NT2/D1 (cell line): ENCODE data around the gene TOR1AIP2.

ENCODE experiments used
- DNase-seq: peaks from one replicate; pipeline ENCODE4 v3.0.0-alpha.2; 2011; ENCODE audit warnings: low read depth, low spot score
- H3K27me3 ChIP-seq: 2 replicates; pipeline ENCODE4 v1.6.0; 2011; ENCODE audit warnings: mild to moderate bottlenecking; ENCODE audit not compliant: insufficient read length, insufficient read depth
- H3K36me3 ChIP-seq: 2 replicates; pipeline ENCODE4 v1.6.1; 2011; ENCODE audit warnings: mild to moderate bottlenecking, low read length, mixed read lengths; ENCODE audit not compliant: insufficient read depth, insufficient read length
- H3K4me1 ChIP-seq: 2 replicates; pipeline ENCODE4 v1.5.1; 2011; ENCODE audit not compliant: insufficient read depth, insufficient read length
- H3K4me3 ChIP-seq: 2 replicates; pipeline ENCODE4 v1.5.1; 2011; ENCODE audit warnings: low read depth; ENCODE audit not compliant: insufficient read length
- H3K9ac ChIP-seq: 2 replicates; pipeline ENCODE4 v1.6.0; 2011; ENCODE audit warnings: low read depth; ENCODE audit not compliant: insufficient read length
- H3K9me3 ChIP-seq: 2 replicates; pipeline ENCODE4 v1.5.1; 2011; ENCODE audit warnings: mild to moderate bottlenecking, low read length; ENCODE audit not compliant: insufficient read depth
- SUZ12 ChIP-seq: IDR thresholded peaks from 2 replicates; pipeline ENCODE4 v1.6.1; 2011; ENCODE audit not compliant: insufficient read length, insufficient read depth; ENCODE audit errors: extremely low read depth
- YY1 ChIP-seq: IDR thresholded peaks from 2 replicates; pipeline ENCODE4 v1.6.1; 2011; ENCODE audit not compliant: insufficient read length, insufficient read depth
- ZNF274 ChIP-seq: IDR thresholded peaks from 2 replicates; pipeline ENCODE4 v1.6.1; 2011; ENCODE audit warnings: mild to moderate bottlenecking, low read depth, low read length

The TOR1AIP2 gene

DNA sequence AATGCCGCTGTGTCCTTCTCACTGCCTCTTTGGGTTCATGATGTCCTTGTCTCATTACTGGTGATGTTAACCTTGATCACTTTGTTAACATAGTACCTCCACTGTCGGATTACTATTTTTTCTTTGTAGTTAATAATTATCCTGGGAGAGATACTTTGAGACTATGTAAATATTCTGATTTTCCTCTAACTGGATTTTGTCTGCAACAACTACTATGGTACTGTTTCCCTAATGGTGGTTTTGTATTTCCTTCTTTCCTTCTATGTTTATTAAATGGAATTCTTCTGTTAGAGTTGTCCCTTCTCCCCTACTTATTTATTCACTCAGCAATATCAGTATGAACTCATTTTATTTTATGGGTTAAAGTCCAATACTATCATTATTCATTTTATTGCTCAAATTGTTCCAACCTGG, 4.2 kb downstream of the TOR1AIP2 start:
- TF ChIP-seq ZNF274: no peak
- TF ChIP-seq YY1: no peak
- no peak for TF ChIP-seq SUZ12
- Histone ChIP-seq H3K4me3 (no peak overlapping the region), H3K4me1 (no peaks in the 10 kb centered on the region), H3K9me3 (no peaks in the 10 kb centered on the region), H3K36me3 (peaks cover 70% of the 10 kb centered on the region), H3K9ac (no peak overlapping the region), H3K27me3 (no peaks in the 10 kb centered on the region)
- no peak for DNase-seq

DNA sequence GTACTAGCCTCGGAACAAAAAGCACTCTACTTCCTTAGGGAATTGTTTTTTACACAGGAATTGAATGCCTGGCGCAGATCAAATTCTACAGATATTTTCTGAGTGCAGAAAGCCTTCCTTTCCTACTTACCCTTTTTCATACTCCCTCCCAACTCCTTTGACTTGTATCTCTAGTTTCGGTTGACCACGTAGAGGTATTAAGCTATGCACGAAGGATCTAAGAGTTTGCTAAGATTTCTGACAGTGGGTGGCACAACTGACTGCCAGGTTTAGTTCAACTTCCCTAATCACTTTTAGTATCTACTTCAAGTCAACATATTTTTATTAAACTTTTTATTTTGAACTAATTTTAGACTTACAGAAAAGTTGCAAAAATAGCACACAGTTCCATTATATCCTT, 5.0 kb downstream of the TOR1AIP2 start:
- Histone ChIP-seq H3K9ac (no peak overlapping the region), H3K4me3 (no peak overlapping the region), H3K36me3 (peaks cover 79% of the 10 kb centered on the region), H3K27me3 (no peaks in the 10 kb centered on the region), H3K9me3 (no peaks in the 10 kb centered on the region), H3K4me1 (no peaks in the 10 kb centered on the region)
- DNase-seq: no peak
- TF ChIP-seq YY1 (no peak), ZNF274 (no peak), SUZ12 (no peak)

DNA sequence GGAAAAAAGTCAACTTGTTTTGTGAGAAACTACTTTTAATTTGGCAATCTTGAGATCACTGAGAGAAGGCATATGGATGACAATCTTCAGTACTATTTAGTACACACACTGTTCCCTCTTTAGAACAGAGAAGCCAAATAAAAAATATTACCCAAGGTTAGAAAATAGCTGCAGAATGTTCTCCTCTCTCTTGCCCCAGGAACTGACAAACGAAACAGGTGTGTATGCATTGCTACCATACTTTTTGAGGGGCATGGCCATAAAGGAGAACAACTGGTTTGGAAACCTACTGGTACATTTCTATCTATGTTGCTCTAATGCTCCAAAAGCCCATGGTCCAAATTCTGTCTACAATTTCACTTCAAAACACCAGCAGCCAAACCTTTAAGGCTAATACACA, 5.7 kb downstream of the TOR1AIP2 start:
- H3K4me1 ChIP-seq: no peaks in the 10 kb centered on the region
- no peak overlapping the region for H3K9ac ChIP-seq
- TF ChIP-seq ZNF274 (no peak), SUZ12 (no peak), YY1 (no peak)
- peaks cover 85% of the 10 kb centered on the region for H3K36me3 ChIP-seq
- no peak for DNase-seq
- H3K4me3 ChIP-seq: no peak overlapping the region
- no peaks in the 10 kb centered on the region for H3K27me3 ChIP-seq
- H3K9me3 ChIP-seq: no peaks in the 10 kb centered on the region

- H3K36me3 ChIP-seq: peaks cover 87% of the 10 kb centered on the region
Measured at GRCh38 chr1:179870870-179871269, 6.7 kb downstream of the TOR1AIP2 start.

GRCh38 chr1:179867493-179868330, 9.9 kb downstream of the TOR1AIP2 start:
- no peak overlapping the region for H3K9ac ChIP-seq
- DNase-seq: no peak
- H3K36me3 ChIP-seq: peaks cover 86% of the 10 kb centered on the region
- no peaks in the 10 kb centered on the region for H3K27me3 ChIP-seq
- H3K4me3 ChIP-seq: no peak overlapping the region
- TF ChIP-seq SUZ12 (no peak), YY1 (no peak), ZNF274 (no peak)
- H3K9me3 ChIP-seq: no peaks in the 10 kb centered on the region
- H3K4me1 ChIP-seq: no peaks in the 10 kb centered on the region

More at GRCh38 chr1:179870870-179871269, 6.7 kb downstream of the TOR1AIP2 start:
- no peak for DNase-seq
- no peak overlapping the region for H3K9ac ChIP-seq
- H3K9me3 ChIP-seq: no peaks in the 10 kb centered on the region
- no peak for TF ChIP-seq SUZ12
- TF ChIP-seq ZNF274: no peak
- no peak for TF ChIP-seq YY1
- no peak overlapping the region for H3K4me3 ChIP-seq
- no peaks in the 10 kb centered on the region for H3K4me1 ChIP-seq
- no peaks in the 10 kb centered on the region for H3K27me3 ChIP-seq

DNA sequence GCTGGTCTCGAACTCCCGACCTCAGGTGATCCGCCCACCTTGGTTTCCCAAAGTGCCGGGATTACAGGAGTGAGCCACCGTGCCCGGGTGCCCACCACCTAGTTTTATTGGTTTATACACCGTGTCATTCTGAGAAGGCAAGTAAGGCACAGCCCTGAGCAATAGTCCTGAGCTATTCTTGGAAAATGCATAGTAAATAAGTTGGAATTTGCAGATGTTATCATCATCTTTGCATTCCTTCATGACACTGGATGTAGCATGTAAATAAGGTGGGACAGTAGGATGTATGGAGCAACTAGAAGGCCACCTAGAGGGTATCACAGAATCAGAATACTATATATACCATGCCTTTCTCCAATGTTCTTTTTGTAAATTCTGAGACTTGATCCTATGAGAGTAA, 11.0 kb downstream of the TOR1AIP2 start:
- Histone ChIP-seq H3K9ac (no peak overlapping the region), H3K36me3 (peaks cover 87% of the 10 kb centered on the region), H3K9me3 (no peaks in the 10 kb centered on the region), H3K4me3 (no peak overlapping the region), H3K4me1 (no peaks in the 10 kb centered on the region), H3K27me3 (no peaks in the 10 kb centered on the region)
- TF ChIP-seq YY1 (no peak), ZNF274 (no peak), SUZ12 (no peak)
- no peak for DNase-seq

GRCh38 chr1:179865377-179865776, 12.2 kb downstream of the TOR1AIP2 start:
- Histone ChIP-seq H3K9me3 (no peaks in the 10 kb centered on the region), H3K4me3 (no peak overlapping the region), H3K27me3 (no peaks in the 10 kb centered on the region), H3K9ac (no peak overlapping the region), H3K4me1 (no peaks in the 10 kb centered on the region), H3K36me3 (peaks cover 88% of the 10 kb centered on the region)
- DNase-seq: no peak
- TF ChIP-seq YY1 (no peak), ZNF274 (no peak), SUZ12 (no peak)
